Right ventricle myocardium inferior (tissue), 1 donor: Measurements from ENCODE around the gene ATP2B2. TPM values are rescaled to one million over a fixed set of nuclear protein-coding genes. Genes with fewer than 3 reads are reported as not detected.

ENCODE experiments used
- ATAC-seq: fragments of 200-7000 bp; cut with Tn5 transposase; one replicate; pipeline ENCODE4 v1.9.1; 2020; ENCODE audit warnings: mild to moderate bottlenecking, moderate library complexity
- DNase-seq: peaks from one replicate; pipeline ENCODE4 v3.0.0; 2021; ENCODE audit errors: missing footprints
- intact Hi-C: fragments of 100-400 bp; cut with DNase I; formaldehyde crosslinking; loops from one replicate; pipeline ENCODE4 v1.11.0; 2022
- total RNA-seq: library from RNA; stranded (reverse); fragmentation: NEBNext Ultra II Directional; extraction: Animal tissue kit (Norgen Biotek cat#: 25700); gene quantifications from one replicate; pipeline ENCODE4 v1.2.1, GENCODE V29; 2021
- donor health status: DM: no; HTN: yes; CAD: no; lungs with severe emphysema.

The ATP2B2 gene
- total RNA-seq, 1 donor from 2014 or later = 0.14 TPM

- ATAC-seq (no peak), DNase-seq (no peak)
- intact Hi-C loops = no loop called here
These were observed 212.6 kb downstream of the ATP2B2 start, which contains the start of gene GHRL for GRCh38 chr3:10292505-10293419. TSS of gene GHRL (minus strand) at chr3:10292947. CDS start at chr3:10290180, 2,767 bp downstream.

- intact Hi-C loops = no loop called here
- ATAC-seq (no peak), DNase-seq (no peak)
These were observed 213.7 kb downstream of the ATP2B2 start for GRCh38 chr3:10291641-10292040.

GRCh38 chr3:10290481-10291176 lies 214.8 kb downstream of the ATP2B2 start:
- intact Hi-C loops = no loop called here
- ATAC-seq (no peak), DNase-seq (no peak)

GRCh38 chr3:10289787-10290355 lies 215.5 kb downstream of the ATP2B2 start:
- ATAC-seq = no peak
- intact Hi-C loops = no loop called here
- no peak for DNase-seq

GRCh38 chr3:10289077-10289476 lies 216.3 kb downstream of the ATP2B2 start:
- ATAC-seq (no peak), DNase-seq (no peak)
- intact Hi-C loops = no loop called here

- intact Hi-C loops = no loop called here
- no peak for DNase-seq
- ATAC-seq = no peak
These were observed 216.8 kb downstream of the ATP2B2 start for GRCh38 chr3:10288575-10288960.

- intact Hi-C loops = no loop called here
- ATAC-seq (no peak), DNase-seq (no peak)
These were observed 217.3 kb downstream of the ATP2B2 start for GRCh38 chr3:10287936-10288574.

GRCh38 chr3:10286596-10287295 lies 218.6 kb downstream of the ATP2B2 start:
- ATAC-seq = no peak

GRCh38 chr3:10286133-10286524 lies 219.3 kb downstream of the ATP2B2 start:
- intact Hi-C loops = no loop called here
- ATAC-seq = no peak

More at GRCh38 chr3:10286596-10287295, 218.6 kb downstream of the ATP2B2 start:
- DNase-seq = no peak
- intact Hi-C loops = no loop called here

GRCh38 chr3:10285272-10286132 lies 219.9 kb downstream of the ATP2B2 start:
- intact Hi-C loops = no loop called here
- ATAC-seq = no peak
- DNase-seq = no peak

More at GRCh38 chr3:10286133-10286524, 219.3 kb downstream of the ATP2B2 start:
- no peak for DNase-seq

GRCh38 chr3:10284496-10284895 lies 220.9 kb downstream of the ATP2B2 start:
- DNase-seq (no peak), ATAC-seq (no peak)
- intact Hi-C loops = no loop called here

GRCh38 chr3:10283638-10284037 lies 221.7 kb downstream of the ATP2B2 start:
- ATAC-seq = no peak
- no peak for DNase-seq
- intact Hi-C loops = no loop called here

- DNase-seq (no peak), ATAC-seq (no peak)
- intact Hi-C loops = no loop called here
These were observed 223.4 kb downstream of the ATP2B2 start for GRCh38 chr3:10281951-10282350.

GRCh38 chr3:10280571-10280970 lies 224.8 kb downstream of the ATP2B2 start:
- ATAC-seq (no peak), DNase-seq (no peak)
- intact Hi-C loops = no loop called here

GRCh38 chr3:10280177-10280529 lies 225.2 kb downstream of the ATP2B2 start:
- DNase-seq (no peak), ATAC-seq (no peak)
- intact Hi-C loops = no loop called here

GRCh38 chr3:10279384-10280176 lies 225.8 kb downstream of the ATP2B2 start:
- ATAC-seq (no peak), DNase-seq (no peak)
- intact Hi-C loops = no loop called here

- no peak for DNase-seq
- no peak for ATAC-seq
- intact Hi-C loops = no loop called here
These were observed 226.9 kb downstream of the ATP2B2 start for GRCh38 chr3:10278501-10278900.
